ENCODE data around the gene EMC9. TPM values are rescaled to one million over a fixed set of nuclear protein-coding genes. Genes with fewer than 3 reads are reported as not detected.
A peak's percentile ranks its signal among the peaks of the same experiment; 100 is the strongest.

Gene EMC9
- total RNA-seq (2014; rRNA removed; shearing (Covaris generic); ENCODE audit: low replicate concordance): 12.8 and 23.0 TPM in 2 replicates

GRCh38 chr14:24141097-24141880, at the start of gene EMC9:
EMC9 (minus strand) TSS chr14:24141591; CDS start chr14:24141304, 287 bp downstream.
- DNase-seq (ENCODE audit: low read depth): peak; percentile 97
- in situ Hi-C loops (cut with HindIII; ENCODE audit: low pct_unique_long_range_greater_than_20kb, low sequenced_read_pairs): no loop called here

GRCh38 chr14:24190416-24190815, 49.0 kb upstream of the EMC9 start:
- no peak for DNase-seq (ENCODE audit: low read depth)
- in situ Hi-C loops (cut with HindIII; ENCODE audit: low pct_unique_long_range_greater_than_20kb, low sequenced_read_pairs): no loop called here

- DNase-seq (ENCODE audit: low read depth): no peak
- in situ Hi-C loops (cut with HindIII; ENCODE audit: low pct_unique_long_range_greater_than_20kb, low sequenced_read_pairs): no loop called here
Measured at GRCh38 chr14:24189460-24189859, 48.1 kb upstream of the EMC9 start.

GRCh38 chr14:24189059-24189375, 47.6 kb upstream of the EMC9 start:
- in situ Hi-C loops (cut with HindIII; ENCODE audit: low pct_unique_long_range_greater_than_20kb, low sequenced_read_pairs): no loop called here
- no peak for DNase-seq (ENCODE audit: low read depth)

GRCh38 chr14:24188251-24189058, 47.1 kb upstream of the EMC9 start, which contains the start of gene IPO4:
IPO4 (minus strand) TSS chr14:24188816; CDS start chr14:24188787, 29 bp downstream.
- DNase-seq (ENCODE audit: low read depth): peak; percentile 88
- in situ Hi-C loops (cut with HindIII; ENCODE audit: low pct_unique_long_range_greater_than_20kb, low sequenced_read_pairs): no loop called here

GRCh38 chr14:24187539-24187915, 46.1 kb upstream of the EMC9 start:
- in situ Hi-C loops (cut with HindIII; ENCODE audit: low pct_unique_long_range_greater_than_20kb, low sequenced_read_pairs): no loop called here
- DNase-seq (ENCODE audit: low read depth): no peak

- in situ Hi-C loops (cut with HindIII; ENCODE audit: low pct_unique_long_range_greater_than_20kb, low sequenced_read_pairs): no loop called here
Measured at GRCh38 chr14:24186831-24187538, 45.6 kb upstream of the EMC9 start.

GRCh38 chr14:24185741-24186140, 44.4 kb upstream of the EMC9 start:
- no peak for DNase-seq (ENCODE audit: low read depth)
- in situ Hi-C loops (cut with HindIII; ENCODE audit: low pct_unique_long_range_greater_than_20kb, low sequenced_read_pairs): no loop called here

More at GRCh38 chr14:24186831-24187538, 45.6 kb upstream of the EMC9 start:
- no peak for DNase-seq (ENCODE audit: low read depth)

- in situ Hi-C loops (cut with HindIII; ENCODE audit: low pct_unique_long_range_greater_than_20kb, low sequenced_read_pairs): no loop called here
- no peak for DNase-seq (ENCODE audit: low read depth)
Measured at GRCh38 chr14:24185026-24185425, 43.6 kb upstream of the EMC9 start.

- in situ Hi-C loops (cut with HindIII; ENCODE audit: low pct_unique_long_range_greater_than_20kb, low sequenced_read_pairs): no loop called here
- no peak for DNase-seq (ENCODE audit: low read depth)
Measured at GRCh38 chr14:24184104-24184970, 42.9 kb upstream of the EMC9 start.

GRCh38 chr14:24183014-24183481, 41.7 kb upstream of the EMC9 start:
- no peak for DNase-seq (ENCODE audit: low read depth)
- in situ Hi-C loops (cut with HindIII; ENCODE audit: low pct_unique_long_range_greater_than_20kb, low sequenced_read_pairs): no loop called here

GRCh38 chr14:24182110-24182882, 40.9 kb upstream of the EMC9 start:
- no peak for DNase-seq (ENCODE audit: low read depth)
- in situ Hi-C loops (cut with HindIII; ENCODE audit: low pct_unique_long_range_greater_than_20kb, low sequenced_read_pairs): no loop called here

GRCh38 chr14:24181371-24182077, 40.1 kb upstream of the EMC9 start:
- DNase-seq (ENCODE audit: low read depth): no peak
- in situ Hi-C loops (cut with HindIII; ENCODE audit: low pct_unique_long_range_greater_than_20kb, low sequenced_read_pairs): no loop called here

- in situ Hi-C loops (cut with HindIII; ENCODE audit: low pct_unique_long_range_greater_than_20kb, low sequenced_read_pairs): no loop called here
- peak; percentile 68 for DNase-seq (ENCODE audit: low read depth)
Measured at GRCh38 chr14:24179961-24180796, 38.8 kb upstream of the EMC9 start.

GRCh38 chr14:24179294-24179960, 38.0 kb upstream of the EMC9 start:
- DNase-seq (ENCODE audit: low read depth): no peak
- in situ Hi-C loops (cut with HindIII; ENCODE audit: low pct_unique_long_range_greater_than_20kb, low sequenced_read_pairs): no loop called here

Data from Caki2 (cell line).